Ecto neural progenitor cell (in vitro differentiated cells): Measurements from ENCODE around the gene SF3B6.
"Not testable (repeated sequence)": the region's sequence is repeated elsewhere in the genome, so short reads cannot be mapped to it uniquely, and the experiment has no call there.

Experiments used
- DNase-seq: peaks from one replicate; pipeline ENCODE4 v3.0.0-alpha.2; 2018; ENCODE audit warnings: low spot score

Gene SF3B6

DNA sequence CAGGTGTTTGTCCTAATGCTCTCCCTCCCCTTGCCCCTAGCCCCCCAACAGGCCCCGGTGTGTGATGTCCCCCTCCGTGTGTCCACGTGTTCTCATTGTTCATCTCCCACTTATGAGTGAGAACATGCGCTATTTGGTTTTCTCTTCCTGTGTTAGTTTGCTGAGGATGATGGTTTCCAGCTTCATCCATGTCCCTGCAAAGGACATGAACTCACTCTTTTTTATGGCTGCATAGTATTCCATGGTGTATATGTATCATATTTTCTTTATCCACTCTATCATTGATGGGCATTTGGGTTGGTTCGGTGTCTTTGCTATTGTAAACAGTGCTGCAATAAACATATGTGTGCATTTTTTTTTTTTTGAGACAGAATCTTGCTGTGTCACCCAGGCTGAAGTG, 17.1 kb upstream of the SF3B6 start:
- DNase-seq, result not testable (repeated sequence)

DNA sequence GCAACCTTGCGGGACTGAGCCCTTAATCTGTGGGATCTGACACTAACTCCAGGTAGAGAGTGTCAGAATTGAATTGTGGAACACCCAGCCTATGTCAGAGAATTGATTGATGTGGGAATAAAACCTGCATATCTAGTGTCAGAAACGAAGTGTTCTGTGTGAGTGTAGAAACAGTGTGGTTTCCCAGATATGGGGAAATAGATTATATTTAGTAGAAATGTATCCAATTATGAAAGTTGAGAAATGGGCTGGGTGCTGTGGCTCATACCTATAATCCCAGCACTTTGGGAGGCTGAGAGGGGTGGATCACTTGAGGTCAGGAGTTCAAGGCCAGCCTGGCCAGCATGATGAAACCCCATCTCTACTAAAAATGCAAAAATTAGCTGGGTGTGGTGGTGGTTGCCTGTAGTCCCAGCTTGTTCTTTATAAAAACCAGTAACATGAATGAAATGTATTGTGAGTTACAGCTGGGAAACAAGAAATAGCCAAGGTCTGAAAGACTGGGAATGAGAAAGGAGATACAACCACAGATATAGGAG, 12.8 kb upstream of the SF3B6 start:
- no peak for DNase-seq

DNA sequence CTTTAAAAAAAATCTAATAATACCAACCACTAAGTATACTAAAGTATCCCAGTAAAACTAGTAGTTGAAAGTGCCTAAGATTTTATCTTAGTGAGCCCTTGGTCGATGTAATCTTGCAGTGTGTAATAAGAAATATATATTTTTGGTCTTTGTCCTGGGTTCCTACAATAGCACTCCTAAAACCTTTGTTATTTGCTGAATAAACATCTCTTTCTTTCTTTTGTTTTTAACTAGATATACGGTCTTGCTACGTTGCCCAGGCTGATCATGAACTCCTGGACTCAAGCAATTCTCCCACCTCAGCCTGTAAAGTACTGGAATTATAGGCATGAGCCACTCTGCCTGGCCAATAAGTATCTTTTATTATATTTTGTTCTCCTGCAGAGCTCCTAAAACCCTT, 10.9 kb upstream of the SF3B6 start:
- DNase-seq, result no peak

DNA sequence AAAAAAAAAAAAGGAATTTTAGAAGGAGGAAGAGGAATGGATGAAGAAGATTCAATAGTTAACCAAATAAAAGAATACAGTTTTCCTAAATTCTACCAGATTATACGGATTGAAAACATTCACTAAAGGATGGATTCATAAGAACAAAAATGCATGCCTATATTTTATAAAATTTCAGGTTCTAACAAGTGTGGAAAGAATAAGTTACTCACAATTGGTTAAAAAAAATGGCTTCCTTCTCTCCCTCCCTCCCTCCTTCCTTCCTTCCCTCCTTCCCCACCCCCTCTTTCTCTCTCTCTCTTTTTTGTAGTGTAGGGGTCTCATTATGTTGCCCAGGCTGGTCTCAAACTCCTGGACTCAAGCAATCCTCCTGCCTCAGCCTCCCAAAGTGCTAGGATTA, 10.1 kb upstream of the SF3B6 start:
- DNase-seq, result no peak

DNA sequence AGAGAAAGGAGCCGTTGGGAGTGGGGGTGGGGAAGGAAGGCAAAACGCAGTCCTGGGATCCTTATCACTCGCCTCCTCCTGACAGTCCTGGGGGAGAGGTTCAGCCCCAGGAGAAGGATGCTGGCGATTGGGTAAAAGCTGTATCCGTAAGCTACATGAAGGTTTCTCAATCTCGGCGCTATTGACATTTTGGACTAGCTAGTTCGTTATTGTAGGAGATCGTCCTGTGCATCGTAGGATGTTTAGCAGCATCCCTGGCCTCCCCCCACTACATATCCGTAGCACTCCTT, 9.0 kb upstream of the SF3B6 start:
- DNase-seq, result no peak

DNA sequence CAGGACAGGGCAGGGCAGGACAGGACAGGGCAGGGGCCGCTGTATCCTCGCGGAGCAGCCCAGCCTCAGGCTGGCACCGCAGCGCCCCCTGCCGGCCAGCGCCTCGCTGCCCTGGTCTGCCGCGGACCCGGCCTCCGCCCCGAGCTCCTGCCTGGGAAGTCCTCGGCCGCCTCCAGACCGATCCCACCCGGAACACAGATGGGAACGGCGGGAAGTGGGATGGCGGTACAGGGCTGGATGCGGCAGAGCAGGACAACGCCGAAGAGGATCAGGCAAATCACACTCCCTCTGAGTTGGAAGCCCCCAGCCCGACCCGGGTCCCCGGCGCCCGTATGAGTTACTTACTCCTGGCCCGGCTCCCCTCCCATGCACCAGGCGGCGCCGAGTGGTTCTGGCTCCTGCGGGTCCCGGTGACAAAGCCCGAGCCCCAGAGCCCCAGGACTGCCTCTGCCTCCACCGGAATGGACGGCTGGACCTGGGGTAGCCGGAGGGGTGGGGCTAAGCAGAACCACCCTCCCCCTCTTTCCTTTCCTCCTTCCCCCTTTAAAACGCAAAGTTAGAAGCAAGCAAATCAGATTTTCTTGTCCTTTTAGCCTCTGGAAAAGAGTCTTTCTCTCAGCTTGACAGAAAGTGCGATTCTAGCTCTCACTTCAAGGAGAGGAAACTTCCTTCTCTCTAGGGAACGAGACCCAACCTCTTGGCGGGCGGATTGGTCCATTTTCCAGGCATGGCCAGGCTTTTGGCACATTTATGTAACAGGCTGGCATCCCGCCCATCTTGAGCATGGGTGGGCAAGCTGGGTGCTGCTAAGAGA, 8.5 kb upstream of the SF3B6 start, which contains the start of gene TP53I3:
TP53I3 (minus strand) TSS at position 449 of the 814 bp plus-strand sequence. CDS start 508 bp downstream, outside the sequence.
- peak; percentile 93 for DNase-seq

DNA sequence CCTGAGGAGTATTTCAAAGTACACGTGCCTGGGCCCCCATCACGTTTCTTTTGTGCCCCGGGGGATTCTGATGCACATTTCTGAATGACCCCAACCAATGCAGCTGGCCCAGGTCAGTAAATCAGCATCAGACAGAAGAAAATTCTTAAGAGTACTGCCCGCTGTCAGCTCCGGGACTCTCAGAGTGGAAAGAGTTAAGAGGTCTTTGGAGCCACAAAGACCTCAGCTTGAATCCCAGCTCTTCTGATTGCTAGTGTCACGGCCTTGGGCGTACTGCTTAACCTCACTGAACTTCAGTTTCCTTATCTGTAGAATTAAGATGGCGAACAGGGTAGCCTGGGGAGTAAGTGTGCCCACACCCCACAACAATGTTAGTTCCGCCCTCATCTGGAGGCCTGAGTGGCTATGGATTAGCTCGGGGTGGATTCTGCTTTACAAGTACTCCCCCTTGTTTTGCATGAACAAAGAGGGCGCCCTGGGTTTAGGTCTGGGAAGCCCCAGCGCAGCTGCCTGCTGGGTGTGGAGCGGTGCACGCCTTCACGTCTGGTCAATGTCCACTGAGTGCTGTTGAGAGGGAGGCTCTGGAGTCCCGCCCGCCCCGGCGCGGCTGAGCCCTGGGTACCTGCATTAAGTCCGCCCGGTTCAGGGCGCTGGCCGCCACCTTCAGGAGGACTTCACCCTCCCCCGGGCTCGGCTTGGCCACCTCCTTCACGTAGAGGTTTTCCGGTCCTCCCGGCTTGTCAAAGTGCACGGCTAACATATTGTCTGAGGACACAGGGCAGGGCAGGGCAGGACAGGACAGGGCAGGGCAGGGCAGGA, 7.7 kb upstream of the SF3B6 start:
- peak; percentile 97 for DNase-seq

DNA sequence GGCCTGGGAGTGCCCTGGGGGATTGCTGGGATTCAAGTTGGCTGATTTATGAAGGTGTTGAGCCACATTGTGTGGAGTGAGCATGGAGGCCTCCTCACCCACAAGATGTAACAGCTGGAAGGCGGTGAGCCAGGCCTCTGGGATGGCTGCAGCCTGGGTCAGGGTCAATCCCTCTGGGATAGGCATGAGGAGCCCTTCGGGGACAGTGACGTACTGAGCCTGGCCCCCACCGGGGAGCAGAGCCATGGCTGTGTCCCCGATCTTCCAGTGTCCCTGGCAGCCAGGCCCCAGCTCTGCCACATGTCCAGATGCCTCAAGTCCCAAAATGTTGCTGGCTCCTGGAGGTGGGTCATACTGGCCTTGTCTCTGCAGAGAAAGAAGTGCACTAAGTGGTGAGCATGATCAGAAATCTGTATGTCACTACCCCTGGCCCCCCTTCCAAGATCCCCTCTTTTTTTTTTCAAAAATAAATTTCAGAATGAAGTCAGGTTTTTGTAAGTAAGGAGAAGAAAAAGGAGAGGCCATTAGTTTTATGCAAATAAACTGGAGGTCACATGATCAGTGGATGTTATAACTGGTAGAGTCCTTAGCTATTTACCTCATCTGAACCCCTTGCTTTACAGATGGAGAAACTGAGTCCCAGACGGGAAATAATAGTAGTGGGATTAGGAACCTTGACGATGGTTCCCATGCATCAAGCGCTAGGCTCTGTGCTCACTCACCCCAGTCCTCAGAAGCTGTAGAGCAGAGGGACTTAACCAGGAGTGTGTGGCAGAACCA, 6.9 kb upstream of the SF3B6 start:
- no peak for DNase-seq

DNA sequence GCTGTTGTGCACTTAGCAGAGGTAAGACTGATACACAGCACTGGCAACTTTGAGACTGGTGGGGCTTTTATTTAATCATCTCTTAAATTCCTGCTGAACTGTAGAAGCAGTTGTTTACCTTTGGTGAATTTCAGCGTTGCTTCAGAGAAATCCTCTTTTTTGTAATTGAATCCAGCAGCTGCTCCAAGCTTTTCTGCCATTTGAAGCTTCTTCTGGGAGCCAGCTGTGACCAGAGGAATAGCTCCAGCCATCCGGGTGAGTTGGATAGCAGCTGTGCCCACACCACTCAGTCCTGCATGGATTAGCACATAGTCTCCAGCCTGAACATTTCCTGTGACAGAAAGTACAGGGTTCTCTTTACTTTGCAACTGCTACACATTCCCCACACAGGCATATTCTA, 4.6 kb upstream of the SF3B6 start:
- DNase-seq, result no peak

DNA sequence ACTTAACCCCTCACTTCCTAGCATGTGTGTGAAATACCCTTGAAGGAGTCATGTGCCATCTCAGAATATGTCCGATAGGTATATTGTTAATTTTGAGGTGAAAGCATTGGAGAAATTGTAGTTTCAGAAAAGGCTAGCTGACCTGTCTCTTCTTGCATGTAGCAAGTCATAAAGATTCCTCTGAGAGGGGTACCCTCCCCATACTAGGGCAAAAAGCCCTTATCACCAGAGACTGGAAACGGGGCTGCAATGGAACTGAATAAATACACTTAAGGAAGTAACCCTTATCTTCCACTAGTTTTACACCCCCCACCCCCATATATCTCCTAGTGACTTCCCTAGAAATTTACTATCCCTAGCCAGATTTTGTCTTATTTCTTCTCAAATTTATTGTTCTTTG, 1.8 kb upstream of the SF3B6 start:
- DNase-seq, result no peak

DNA sequence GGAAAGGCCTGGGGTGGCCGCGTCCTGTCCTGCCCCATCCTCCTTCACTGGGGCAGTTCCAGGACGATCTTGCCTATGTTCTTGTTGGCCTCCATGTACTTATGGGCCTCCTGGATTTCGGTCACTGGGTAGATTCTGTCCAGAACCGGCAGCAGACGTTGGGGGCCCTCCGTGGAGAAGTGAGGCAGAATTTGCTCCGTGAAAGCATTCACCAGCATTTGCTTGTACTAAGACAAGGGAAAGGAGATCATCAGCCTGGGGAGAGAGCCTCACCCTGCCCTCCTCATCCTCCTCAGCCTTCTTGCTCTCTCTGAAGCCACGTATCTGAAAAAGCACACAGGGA, 1.4 kb upstream of the SF3B6 start:
- DNase-seq, result no peak

DNA sequence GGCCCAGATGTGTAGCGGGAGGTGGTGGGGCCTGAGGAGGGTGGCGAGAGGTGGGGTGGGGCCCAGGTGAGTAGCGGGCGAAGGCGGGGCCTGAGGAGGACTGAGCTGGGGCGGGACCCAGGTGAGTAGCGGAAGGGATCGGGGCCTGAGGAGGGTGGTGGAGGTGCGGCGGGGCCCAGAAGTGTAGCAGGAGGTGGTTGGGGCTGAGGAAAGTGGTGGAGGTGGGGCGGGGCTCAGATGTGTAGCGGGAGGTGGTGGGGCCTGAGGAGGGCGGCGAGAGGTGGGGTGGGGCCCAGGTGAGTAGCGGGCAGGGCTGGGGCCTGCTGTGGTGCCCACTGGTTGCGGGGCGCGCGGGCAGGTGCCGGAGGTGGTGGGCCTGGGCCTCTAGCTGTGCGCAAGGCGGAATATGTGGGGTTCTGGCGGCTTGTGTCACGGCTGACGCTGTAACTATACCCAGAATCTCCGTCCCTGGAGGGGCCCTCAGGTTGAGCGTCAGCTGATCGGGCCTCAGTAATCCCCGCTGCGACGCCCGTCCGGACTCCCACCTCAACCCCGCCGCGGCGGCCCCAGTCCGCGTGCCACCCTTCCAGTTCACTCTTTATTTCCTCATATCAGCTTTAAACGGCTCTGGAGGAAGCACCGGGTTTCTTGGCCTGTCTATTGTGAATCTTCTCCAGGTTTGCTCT, 866 bp upstream of the SF3B6 start:
- no peak for DNase-seq

DNA sequence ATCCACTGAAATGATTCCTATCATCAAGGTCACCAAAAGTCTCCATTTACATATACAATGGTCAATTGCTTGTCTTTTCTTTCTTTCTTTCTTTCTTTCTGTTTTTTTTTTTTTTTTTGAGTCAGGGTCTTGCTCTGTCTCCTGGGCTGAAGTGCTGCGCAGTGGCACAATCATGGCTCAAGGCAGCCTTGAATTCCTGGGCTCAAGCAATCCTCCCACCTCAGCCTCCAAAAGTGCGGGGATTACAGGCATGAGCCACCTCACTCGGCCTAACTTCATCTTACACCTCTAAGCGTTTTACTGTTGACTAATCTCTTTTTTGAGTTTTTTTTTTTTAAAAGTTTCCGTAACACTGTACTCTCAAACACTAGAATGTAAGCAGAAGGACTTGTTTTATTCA, 867 bp downstream of the SF3B6 start:
- DNase-seq, result no peak

DNA sequence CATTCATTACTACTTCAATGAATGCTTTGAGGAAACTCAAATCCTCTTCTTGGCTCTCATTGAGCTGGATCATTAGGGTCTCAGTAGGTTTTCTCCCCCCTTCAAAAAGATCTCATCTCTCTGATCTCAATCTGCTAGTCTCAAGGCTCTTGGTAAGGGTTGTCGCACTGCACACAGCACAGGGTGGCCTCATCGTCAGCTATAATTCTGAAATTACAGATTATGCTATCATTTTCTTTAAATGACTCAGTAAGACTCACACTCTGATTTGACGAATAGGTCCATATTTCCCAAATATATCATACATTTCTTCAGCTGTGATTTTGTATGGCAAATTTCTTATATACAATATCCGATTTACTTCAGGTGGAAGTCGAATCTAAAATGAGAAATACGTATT, 2.3 kb downstream of the SF3B6 start:
- no peak for DNase-seq

DNA sequence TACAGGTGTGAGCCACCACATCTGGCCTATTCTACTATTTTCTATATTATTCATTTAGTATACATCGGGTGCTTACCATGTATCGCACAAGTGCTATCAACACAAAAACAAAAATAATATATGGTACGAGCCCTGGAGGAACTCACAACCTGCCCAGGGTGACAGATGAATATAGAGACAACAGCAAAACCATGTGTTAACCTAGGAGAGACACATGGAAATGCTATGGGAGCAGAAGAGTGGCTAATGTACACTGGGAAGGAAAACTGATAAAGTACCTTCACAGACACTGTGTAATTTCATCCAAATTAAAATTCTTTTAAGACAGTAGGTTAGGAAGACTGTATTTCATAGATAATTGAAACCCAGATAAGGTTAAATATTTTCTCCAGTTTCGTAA, 3.9 kb downstream of the SF3B6 start:
- no peak for DNase-seq

DNA sequence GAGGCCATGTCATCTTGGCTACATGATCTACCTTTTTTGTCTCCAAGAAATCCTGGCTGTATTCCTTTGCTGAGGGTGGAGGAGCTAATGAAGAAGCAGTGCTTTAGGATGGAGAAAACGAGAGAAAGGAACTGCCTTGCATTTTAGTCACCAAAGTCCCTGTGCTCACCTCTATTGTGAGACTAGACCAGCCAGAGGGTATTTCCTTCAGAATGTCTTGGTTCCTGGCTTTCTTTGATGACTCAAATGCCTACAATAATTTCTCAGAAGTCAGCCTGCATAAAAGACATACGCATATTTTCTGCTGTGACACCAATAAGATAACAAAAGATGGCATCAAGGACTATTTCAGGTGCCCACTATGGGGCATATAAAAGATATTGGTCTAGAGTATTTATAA, 10.8 kb downstream of the SF3B6 start:
- no peak for DNase-seq

DNA sequence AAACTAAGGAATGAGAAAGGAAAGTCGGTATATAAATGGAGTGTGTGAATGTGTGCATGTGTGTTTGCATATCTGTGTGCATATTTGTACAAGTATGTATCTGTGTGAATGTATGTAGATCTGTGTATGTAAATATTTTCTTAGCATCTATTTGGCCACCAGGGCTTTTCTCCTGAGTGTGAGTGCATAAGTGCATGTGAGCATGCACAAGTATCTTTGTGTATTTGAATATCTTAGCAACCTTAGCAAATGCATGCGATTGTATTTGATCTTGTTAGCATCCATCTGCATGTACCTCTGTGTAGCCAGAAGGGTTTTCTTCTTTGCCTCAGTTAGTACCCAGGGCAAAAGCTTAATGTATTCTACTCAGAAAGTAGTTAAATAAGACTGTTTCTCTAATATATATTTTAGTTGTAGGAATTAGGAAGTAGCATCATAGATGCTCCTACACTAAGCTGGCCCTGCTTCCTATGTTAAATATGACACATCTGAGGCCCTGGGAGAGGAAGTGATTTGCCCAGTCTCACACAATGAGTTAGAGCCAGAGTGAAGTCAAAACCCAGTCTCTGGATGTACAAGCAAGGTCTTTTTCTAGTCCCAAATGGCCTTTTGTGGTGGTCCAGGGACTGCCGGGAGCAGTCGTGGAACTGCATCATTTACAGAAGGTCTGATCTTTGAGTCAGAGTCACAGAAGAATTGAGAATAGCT, 17.4 kb downstream of the SF3B6 start:
- no peak for DNase-seq

DNA sequence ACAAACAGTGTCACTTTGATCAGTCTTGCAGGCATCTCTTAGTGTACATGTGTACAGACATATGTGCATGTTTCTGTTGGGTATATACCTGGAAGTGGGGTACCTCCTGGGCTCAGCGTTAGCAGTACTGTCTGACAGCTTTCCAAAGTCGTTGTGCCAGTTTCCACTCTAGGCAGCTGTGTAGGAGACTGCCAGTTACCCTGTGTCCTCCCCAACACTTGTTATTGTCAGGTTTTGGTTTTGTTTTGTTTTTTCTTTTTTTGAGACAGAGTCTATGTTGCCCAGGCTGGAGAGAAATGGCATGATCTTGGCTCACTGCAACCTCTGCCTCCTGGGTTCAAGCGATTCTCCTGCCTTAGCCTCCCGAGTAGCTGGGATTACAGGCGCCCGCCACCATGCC, 20.4 kb downstream of the SF3B6 start:
- no peak for DNase-seq

DNA sequence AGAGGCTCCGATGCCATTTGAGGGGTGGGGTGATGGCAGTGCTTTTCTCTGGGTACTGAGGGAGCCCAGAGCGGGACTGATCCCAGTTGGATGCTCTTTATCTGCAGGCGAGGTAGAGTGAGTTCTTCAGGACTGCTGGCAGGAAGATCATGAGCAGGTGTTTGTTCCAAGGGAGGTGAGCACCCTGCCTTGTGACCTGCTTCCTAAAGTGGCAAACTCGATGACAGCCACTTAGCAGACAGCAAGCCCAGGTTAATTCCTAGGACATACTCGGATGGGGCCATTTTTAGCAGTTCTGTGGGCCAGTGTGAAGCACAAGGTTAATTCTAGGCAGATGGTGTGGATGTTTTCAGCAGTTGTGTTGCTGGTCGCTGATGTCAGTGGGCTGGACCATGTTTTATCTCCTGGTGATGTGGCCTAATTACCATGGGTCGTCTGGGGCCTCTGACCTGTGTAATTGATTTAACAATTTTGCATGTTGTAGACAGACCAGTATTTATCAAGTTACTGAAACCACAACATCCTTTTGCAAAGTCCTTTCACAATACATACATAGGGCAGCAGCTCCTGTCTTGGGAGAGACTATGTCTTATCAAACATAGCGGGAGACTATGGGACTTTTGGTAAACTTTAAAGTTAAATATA, 21.6 kb downstream of the SF3B6 start:
- no peak for DNase-seq

DNA sequence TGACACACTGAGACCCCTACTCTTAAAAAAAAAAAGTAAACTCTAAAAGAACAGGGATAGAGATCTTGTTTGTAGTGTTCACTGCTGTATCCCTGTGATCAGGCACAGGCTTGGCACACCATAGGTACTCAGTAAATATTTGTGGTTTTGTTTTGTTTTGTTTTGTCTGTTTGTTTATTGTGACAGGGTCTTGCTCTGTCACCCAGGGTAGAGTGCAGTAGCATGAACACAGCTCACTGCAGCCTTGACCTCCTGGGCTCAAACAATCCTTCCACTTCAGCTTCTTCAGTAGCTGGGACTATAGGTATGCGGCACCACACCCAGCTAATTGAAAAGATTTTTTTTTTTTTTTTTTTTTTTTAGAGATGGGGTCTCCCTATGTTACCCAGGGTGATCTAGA, 23.2 kb downstream of the SF3B6 start:
- DNase-seq, result no peak

DNA sequence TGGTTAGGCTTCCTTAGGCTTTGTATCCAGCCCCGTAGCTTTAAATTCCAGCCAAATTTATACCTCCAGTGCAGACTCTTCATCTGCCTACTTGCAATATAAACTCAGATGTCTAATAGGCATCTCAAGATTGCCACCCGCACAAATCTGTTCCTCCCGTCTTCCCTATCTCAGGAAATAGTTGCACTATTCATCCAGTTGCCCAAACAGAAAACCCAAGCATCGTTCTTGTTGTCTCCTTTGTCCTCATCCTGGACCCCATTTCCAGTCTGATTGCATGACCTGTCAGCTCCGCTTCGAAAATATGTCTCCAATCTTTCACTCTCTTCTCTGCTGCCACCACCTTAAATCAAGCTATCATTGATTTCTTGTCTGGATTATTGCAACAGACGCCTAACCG, 24.3 kb downstream of the SF3B6 start:
- DNase-seq, result no peak
